COR-L47 (cell line): ENCODE results near the gene ZC3H12A.

Experiments used
- DNase-seq: peaks from one replicate; lab custom pipeline; 2025; lab: John Stamatoyannopoulos, UW

ZC3H12A gene

GRCh38 chr1:37455516-37455915 lies 18.9 kb upstream of the ZC3H12A start:
- DNase-seq = no peak

- no peak for DNase-seq
Observed at GRCh38 chr1:37456614-37457013, 17.8 kb upstream of the ZC3H12A start.

DNA sequence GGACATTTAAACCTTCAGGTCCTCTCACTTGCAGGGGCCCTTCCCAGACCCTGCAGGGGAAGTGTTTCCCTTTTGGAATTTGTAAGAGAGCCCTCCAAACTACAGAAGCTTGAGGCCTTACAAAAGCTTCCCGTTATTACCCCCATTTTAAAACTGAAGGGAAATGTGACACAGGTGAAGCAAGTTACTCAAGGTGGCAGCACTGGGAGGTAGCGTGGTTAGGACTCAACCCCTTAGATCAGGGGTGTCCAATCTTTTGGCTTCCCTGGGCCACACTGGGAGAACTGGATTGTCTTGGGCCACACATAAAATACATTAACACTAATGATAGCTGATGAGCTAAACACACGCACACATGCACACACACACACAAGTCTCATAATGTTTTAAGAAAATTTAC lies 15.8 kb upstream of the ZC3H12A start:
- DNase-seq = no peak

DNA sequence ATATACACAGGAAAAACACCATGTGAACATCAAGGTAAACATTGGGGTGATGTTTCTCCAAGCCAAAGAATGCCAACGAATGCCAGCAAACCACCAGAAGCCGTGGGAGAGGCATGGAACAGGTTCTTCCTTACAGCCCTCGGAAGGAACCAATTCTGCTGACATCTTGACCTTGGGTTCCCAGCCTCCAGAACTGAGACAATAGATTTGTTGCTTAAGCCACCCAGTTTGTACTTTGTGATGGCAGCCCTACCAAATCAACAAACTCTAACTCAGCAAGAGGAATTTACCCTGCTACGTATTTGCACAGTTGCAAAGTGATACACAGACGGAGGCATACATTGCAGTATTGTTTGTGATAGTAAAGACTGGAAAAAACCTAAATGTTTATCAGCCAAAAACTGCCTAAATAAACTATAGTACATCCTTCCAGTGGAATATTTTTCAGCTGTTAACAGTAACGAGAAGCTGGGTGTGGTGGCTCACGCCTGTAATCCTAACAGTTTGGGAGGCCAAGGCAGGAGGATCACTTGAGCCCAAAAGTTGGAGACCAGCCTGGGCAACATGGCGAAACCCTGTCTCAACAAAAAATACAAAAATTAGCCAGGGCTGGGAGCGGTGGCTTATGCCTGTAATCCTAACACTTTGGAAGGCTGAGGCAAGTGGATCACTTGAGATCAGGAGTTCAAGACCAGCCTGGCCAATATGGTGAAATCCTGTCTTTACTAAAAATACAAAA lies 12.5 kb upstream of the ZC3H12A start:
- DNase-seq = no peak

GRCh38 chr1:37464443-37464842 lies 9.9 kb upstream of the ZC3H12A start:
- no peak for DNase-seq

GRCh38 chr1:37465593-37466517 lies 8.5 kb upstream of the ZC3H12A start:
- DNase-seq = no peak

DNA sequence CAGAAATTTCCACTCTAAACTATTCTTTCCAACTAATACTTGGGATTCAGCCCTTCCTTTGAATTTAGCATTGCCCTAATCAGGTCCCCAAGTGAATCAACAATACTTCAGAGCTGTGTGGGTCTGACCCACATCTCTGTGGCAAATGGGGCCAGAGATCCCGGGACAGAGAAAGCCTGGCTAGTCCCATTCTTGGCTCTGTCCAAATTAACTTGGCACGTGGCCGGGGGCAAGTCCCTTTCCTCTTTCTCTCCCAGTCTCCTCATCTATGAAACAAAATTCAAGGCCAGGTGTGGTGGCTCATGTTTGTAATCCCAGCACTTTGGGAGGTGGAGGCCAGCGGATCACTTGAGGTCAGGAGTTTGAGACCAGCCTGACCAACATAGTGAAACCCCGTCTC lies 6.3 kb upstream of the ZC3H12A start:
- DNase-seq = no peak

DNA sequence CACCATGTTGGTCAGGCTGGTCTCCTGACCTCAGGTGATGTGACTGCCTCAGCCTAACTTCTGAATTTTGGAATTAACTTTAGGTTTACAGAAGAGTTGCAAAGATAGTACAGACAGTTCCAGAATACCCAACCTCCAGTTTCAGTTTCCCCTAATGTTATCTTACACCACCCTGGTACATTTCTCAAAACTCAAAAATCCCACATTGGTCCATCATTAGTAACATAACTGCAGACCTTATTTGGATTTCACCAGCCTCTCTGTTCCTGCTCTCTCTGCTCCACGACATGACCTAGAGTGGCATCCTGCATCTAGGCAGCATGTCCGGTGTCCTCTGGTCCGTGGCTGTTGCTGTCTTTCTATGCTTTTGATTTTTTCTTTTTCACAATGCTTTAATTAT lies 5.0 kb upstream of the ZC3H12A start:
- no peak for DNase-seq

GRCh38 chr1:37471345-37472231 lies 2.8 kb upstream of the ZC3H12A start:
- peak; percentile 61 for DNase-seq

DNA sequence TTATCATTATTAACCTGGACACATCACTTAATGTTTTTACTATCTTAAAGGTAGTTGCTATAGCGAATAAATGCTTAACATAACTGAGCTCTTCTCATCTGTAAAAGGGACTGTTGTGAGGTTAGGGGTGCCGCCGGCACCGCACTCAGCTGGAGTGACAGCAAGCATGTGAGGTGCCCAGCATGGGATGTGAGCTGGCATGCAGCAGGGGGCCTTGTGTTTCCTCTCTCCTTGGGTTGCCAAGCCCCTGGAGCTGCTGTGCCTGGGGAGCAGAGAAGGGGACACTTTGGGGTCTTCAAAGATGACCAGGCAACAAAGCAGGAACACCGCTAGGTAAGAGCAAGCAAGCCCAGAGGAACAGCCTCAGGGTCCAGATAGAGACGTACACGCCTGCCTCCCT lies 2.1 kb upstream of the ZC3H12A start:
- peak; percentile 50 for DNase-seq

- no peak for DNase-seq
Observed at GRCh38 chr1:37472994-37473393, 1.4 kb upstream of the ZC3H12A start.

GRCh38 chr1:37473431-37474045 lies 842 bp upstream of the ZC3H12A start:
- no peak for DNase-seq

GRCh38 chr1:37474697-37475379 lies 458 bp downstream of the ZC3H12A start:
- no peak for DNase-seq

- no peak for DNase-seq
Observed at GRCh38 chr1:37475380-37476086, 1.2 kb downstream of the ZC3H12A start.

DNA sequence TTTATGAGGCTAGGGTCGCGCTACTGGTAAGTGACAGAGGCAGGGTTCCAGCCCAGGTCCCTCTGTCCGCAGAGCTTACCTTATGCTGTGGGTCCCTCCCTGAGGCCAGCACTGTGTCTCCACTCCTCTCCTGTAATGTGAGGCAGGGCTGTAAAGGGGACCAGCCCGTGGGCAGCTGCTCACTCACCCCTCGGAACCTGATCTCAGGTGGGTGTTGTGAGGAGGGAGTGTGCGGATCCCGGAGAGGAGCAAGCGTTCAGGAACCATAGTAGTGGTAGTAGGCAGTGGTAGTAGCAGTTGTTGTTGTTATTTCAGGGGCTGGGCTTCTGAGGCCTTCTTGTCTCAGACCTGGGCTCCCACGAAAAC lies 1.7 kb downstream of the ZC3H12A start:
- no peak for DNase-seq

DNA sequence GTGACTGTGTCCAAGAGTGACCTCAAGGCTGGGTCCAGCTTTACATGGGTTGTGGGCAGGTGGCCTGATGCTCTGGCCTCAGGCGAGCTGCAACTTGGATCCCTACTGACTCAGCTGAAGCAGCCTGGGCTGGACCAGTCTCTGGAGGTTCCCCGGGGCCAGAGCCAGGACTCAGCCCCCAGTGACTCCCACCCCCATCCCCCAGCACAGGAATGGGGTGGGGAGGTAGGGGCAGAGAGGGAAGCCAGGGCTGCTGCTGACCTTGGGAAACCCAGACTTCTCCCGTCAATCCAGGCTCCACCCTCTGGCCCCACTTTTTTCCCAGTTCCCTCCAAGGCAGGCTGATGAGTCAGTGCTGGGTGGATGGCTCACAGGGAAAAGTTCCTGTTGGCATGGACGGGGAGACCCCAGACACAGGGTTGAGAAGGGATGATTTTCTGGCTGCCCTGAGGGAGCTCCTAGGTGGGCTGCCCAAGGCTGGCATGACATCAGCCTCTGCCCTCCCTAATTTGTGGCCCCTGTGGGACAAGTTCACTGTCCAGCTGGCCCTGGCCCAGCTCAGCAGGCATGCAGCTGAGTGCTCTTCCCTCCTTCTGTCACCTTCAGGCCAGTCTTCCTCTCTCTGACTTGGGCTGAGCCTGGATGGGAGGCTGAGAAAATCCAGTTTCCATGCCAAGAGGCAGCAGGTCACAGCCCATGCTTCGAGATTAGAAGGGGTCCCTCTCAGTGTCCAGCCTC lies 2.2 kb downstream of the ZC3H12A start:
- DNase-seq = no peak

GRCh38 chr1:37477198-37477931 lies 3.0 kb downstream of the ZC3H12A start:
- no peak for DNase-seq

GRCh38 chr1:37477946-37478345 lies 3.6 kb downstream of the ZC3H12A start:
- DNase-seq = no peak

DNA sequence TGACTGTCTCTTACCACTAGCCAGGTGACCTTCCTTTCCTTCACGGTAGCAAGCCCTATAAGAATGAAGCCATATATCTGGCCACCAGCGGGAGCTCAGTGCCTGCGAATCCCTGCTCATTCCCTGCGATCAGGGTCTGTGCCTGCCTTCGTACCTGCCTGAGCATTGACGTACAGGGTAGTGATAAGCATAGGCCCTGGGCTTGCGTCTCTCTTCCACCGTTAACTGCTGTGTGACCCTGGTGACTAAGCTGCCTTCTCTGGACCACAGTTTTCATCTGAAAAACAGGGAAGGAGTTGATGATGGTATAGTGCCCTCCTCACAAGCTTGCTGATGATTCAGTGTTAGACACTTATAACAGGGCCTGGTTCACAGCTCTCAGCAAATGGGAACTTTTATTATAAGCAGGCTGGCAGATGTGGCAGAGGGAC lies 4.1 kb downstream of the ZC3H12A start:
- no peak for DNase-seq
